Ascending aorta (tissue), 2 donors: Measurements from ENCODE around the gene TSPAN18. TPM values are rescaled to one million over a fixed set of nuclear protein-coding genes. Genes with fewer than 3 reads are reported as not detected.

Experiments used
- DNase-seq, 2 donors: peaks; one replicate each; pipeline ENCODE4 v3.0.0-alpha.2; 2019; ENCODE audit warnings: low spot score in 2 of 2
- H3K27ac ChIP-seq, 2 donors: fragments of 200-600 bp; sonication (generic); one replicate each; pipeline ENCODE4 v1.5.1; 2016 to 2017; ENCODE audit warnings: mild to moderate bottlenecking in 1 of 2
- H3K27me3 ChIP-seq: fragments of 200-600 bp; sonication (generic); one replicate; pipeline ENCODE4 v1.5.1; 2017
- H3K36me3 ChIP-seq, 2 donors: fragments of 200-600 bp; sonication (generic); one replicate each; pipeline ENCODE4 v1.5.1; 2016
- H3K4me1 ChIP-seq, 2 donors: fragments of 200-600 bp; sonication (generic); one replicate each; pipeline ENCODE4 v1.5.1; 2016 to 2017; ENCODE audit warnings: mild to moderate bottlenecking in 1 of 2
- H3K4me3 ChIP-seq, 2 donors: fragments of 200-600 bp; sonication (generic); one replicate each; pipeline ENCODE4 v1.5.1; 2016 to 2017; ENCODE audit warnings: mild to moderate bottlenecking in 1 of 2
- H3K9me3 ChIP-seq, 2 donors: fragments of 200-600 bp; sonication (generic); one replicate each; pipeline ENCODE4 v1.5.1; 2016
- intact Hi-C: fragments of 100-400 bp; cut with DNase I; formaldehyde crosslinking; loops from one replicate; pipeline ENCODE4 v1.15.1; 2023
- total RNA-seq: library from RNA; depleted of rRNA; stranded (reverse); fragments of >200 nt; gene quantifications from one replicate; pipeline ENCODE4 v1.1.0, GENCODE V29; 2016
- TF ChIP-seq, protein P1 (sequence below), 3 experiments: fragments of 200-600 bp in 2 of 3; fragments of 450-650 bp in 1 of 3; sonication (generic) in 2 of 3; IDR thresholded peaks; one replicate each; pipeline ENCODE4 v1.5.1; 2016 to 2019; ENCODE audit warnings: antibody characterized with exemption in 3 of 3, mild to moderate bottlenecking in 1 of 3, moderate library complexity in 1 of 3

TSPAN18 gene
- total RNA-seq, 1 donor from 2014 or later, result 21.3 TPM

DNA sequence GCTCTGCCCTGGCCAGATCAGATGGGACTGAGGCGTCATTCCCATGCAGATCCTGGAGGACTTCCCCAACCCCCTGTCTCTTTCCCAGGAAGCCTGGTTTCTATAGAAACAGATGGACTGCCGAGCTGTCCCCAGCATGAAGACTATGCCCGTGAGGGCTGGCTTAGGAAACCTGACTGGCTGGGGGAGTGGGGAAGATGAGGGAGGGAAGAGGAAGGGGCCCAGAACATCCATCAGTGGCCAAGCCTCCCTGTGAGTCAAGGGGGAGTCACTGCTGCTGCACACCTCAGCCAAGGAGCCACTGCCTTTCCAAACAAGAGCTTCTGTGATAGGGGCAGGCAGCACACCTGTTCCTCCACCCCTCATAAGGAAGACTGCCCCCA is 218.1 kb downstream of the TSPAN18 start:
- Histone ChIP-seq H3K27me3 (no peaks in the 10 kb centered on the region), H3K4me3 (no peak overlapping the region), H3K27ac (no peak overlapping the region), H3K4me1 (peaks cover 0 to 3% of the 10 kb centered on the region in 2 donors), H3K9me3 (no peaks in the 10 kb centered on the region), H3K36me3 (no peaks in the 10 kb centered on the region)
- TF ChIP-seq, protein P1, sequence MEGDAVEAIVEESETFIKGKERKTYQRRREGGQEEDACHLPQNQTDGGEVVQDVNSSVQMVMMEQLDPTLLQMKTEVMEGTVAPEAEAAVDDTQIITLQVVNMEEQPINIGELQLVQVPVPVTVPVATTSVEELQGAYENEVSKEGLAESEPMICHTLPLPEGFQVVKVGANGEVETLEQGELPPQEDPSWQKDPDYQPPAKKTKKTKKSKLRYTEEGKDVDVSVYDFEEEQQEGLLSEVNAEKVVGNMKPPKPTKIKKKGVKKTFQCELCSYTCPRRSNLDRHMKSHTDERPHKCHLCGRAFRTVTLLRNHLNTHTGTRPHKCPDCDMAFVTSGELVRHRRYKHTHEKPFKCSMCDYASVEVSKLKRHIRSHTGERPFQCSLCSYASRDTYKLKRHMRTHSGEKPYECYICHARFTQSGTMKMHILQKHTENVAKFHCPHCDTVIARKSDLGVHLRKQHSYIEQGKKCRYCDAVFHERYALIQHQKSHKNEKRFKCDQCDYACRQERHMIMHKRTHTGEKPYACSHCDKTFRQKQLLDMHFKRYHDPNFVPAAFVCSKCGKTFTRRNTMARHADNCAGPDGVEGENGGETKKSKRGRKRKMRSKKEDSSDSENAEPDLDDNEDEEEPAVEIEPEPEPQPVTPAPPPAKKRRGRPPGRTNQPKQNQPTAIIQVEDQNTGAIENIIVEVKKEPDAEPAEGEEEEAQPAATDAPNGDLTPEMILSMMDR (IDR thresholded peaks at IDR 0.05), result no peak
- intact Hi-C loops, result loop anchor here (10.0 kb wide), 1 partner anchor 860 kb away; the partner anchor contains the start of gene SLC35C1
- DNase-seq, result no peak

DNA sequence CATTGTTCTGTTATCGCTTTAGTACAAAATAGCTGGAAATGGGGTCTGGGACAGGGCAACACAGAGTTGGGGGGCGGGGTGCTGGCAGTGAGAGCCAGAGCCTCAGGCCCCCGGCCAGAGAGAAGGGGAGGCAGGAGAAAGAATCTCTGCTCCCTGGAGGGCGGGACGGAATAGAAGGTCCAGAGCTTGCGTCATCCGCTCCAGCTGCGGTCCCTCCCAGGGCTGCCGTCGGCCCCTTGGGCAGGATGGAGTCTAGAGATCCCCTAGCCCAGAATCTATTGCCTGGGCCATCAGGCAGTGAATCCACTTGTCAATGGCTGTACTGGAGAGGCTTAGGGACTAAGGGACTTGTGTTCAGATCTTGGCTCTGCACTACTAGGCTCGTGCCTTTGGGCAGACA is 218.9 kb downstream of the TSPAN18 start:
- TF ChIP-seq, protein P1 (IDR thresholded peaks at IDR 0.05), result no peak
- no peak overlapping the region for H3K4me3 ChIP-seq
- H3K9me3 ChIP-seq, result no peaks in the 10 kb centered on the region
- H3K4me1 ChIP-seq, result peaks cover 0 to 3% of the 10 kb centered on the region in 2 donors
- H3K27ac ChIP-seq, result peak overlapping the region in 1 of 2 donors; percentile 61
- H3K27me3 ChIP-seq, result no peaks in the 10 kb centered on the region
- no peak for DNase-seq
- H3K36me3 ChIP-seq, result no peaks in the 10 kb centered on the region
- intact Hi-C loops, result loop anchor here (10.0 kb wide), 1 partner anchor 859 kb away; the partner anchor contains the start of gene SLC35C1

DNA sequence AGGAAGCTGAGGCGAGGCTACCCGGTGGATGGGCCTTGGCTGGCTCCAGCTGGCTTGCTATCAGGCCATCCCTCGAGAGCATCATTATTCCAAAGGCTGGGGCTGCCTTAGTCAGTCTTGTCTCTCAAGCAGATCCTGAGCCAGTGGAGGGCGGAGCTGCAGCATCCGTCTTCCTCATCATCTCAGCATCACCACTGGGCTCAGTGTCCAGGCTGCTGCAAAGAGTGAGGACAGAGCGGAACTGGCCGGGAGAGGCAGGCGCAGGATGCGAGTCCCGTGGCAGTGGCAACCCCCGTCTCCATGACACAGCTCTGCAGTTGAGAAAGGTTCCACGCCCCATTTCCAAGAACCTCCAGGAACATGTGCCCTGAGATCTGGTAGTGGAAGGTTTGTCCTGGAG is 219.5 kb downstream of the TSPAN18 start:
- peak in 1 of 2 donors; percentile 86 for DNase-seq
- Histone ChIP-seq H3K27me3 (no peaks in the 10 kb centered on the region), H3K4me3 (no peak overlapping the region), H3K9me3 (no peaks in the 10 kb centered on the region), H3K27ac (peak overlapping the region in 1 of 2 donors; percentile 38), H3K4me1 (peaks cover 0 to 3% of the 10 kb centered on the region in 2 donors), H3K36me3 (no peaks in the 10 kb centered on the region)
- intact Hi-C loops, result loop anchor here (10.0 kb wide), 1 partner anchor 859 kb away; the partner anchor contains the start of gene SLC35C1
- TF ChIP-seq, protein P1 (IDR thresholded peaks at IDR 0.05), result no peak

DNA sequence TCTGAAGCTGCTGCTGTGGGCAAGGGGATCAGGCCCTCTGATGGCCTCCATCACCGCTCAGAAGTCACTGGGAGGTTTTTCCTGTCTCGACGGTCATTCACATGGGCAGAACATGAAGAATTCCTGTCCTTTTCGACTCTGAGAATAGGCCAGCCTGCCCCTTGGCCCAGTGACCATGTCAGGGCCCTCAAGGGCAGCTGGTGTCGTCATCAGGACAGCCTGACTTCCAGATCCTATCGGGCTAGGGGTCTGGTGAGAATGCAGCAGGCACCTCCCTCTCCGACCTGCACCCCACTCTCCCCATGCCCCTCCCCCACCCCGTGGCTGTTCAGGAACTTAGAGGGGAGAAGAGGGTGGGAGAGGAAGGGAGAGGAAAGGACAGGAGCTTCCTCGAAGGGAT is 220.4 kb downstream of the TSPAN18 start:
- intact Hi-C loops, result loop anchor here (10.0 kb wide), 1 partner anchor 858 kb away; the partner anchor contains the start of gene SLC35C1
- no peaks in the 10 kb centered on the region for H3K36me3 ChIP-seq
- no peak for DNase-seq
- H3K9me3 ChIP-seq, result no peaks in the 10 kb centered on the region
- H3K27ac ChIP-seq, result peak overlapping the region; percentile 4 to 38
- H3K27me3 ChIP-seq, result no peaks in the 10 kb centered on the region
- peaks cover 0 to 3% of the 10 kb centered on the region in 2 donors for H3K4me1 ChIP-seq
- H3K4me3 ChIP-seq, result no peak overlapping the region
- TF ChIP-seq, protein P1 (IDR thresholded peaks at IDR 0.05), result no peak

DNA sequence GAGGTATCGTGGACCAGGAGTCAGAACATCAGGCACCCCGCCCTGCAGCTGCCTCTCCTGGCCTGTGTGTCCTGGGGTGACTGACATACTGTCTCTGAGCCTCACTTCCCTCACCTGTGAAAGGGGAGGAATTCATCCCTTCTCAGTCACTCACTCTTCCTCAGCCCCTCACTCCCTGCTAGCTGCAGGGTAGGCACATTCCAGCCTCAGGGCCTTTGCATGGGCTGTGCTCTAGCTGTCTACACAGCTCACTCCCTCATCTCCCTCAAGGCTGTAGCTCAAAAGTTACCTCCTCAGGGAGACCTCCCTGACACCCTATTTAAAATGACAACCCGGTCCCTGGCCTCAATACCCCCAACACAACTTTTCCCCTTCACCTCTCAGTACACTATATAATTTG is 221.4 kb downstream of the TSPAN18 start:
- Histone ChIP-seq H3K27ac (peak overlapping the region in 1 of 2 donors; percentile 38), H3K4me3 (no peak overlapping the region), H3K9me3 (no peaks in the 10 kb centered on the region), H3K36me3 (no peaks in the 10 kb centered on the region), H3K4me1 (no peaks in the 10 kb centered on the region), H3K27me3 (no peaks in the 10 kb centered on the region)
- TF ChIP-seq, protein P1 (IDR thresholded peaks at IDR 0.05), result no peak
- intact Hi-C loops, result loop anchor here (10.0 kb wide), 1 partner anchor 857 kb away; the partner anchor contains the start of gene SLC35C1
- DNase-seq, result no peak
